Effector memory CD8-positive, alpha-beta T cell (primary cell): ENCODE results near the gene PLCXD1.
A peak's percentile ranks its signal among the peaks of the same experiment; 100 is the strongest.
"Not testable (repeated sequence)": the region's sequence is repeated elsewhere in the genome, so short reads cannot be mapped to it uniquely, and the experiment has no call there.

Source experiments
- ATAC-seq: fragments of 150-1000 bp; cut with Tn5 transposase; replicated peaks from 2 replicates; pipeline ENCODE4 v1.10.0; 2021; ENCODE audit warnings: mild to moderate bottlenecking, moderate library complexity
- DNase-seq, 3 experiments: peaks; one replicate each; pipeline ENCODE4 v3.0.0; 2021
- H3K27ac Mint-ChIP-seq, 2 donors: one replicate each; pipeline ENCODE4 v1.8.0; 2022; ENCODE audit warnings: mild to moderate bottlenecking in 2 of 2, mixed read lengths in 2 of 2, moderate library complexity in 2 of 2
- H3K27me3 Mint-ChIP-seq, 2 donors: one replicate each; pipeline ENCODE4 v1.8.0; 2022; ENCODE audit warnings: mixed read lengths in 2 of 2
- H3K36me3 Mint-ChIP-seq: one replicate; pipeline ENCODE4 v1.8.0; 2022; ENCODE audit warnings: mild to moderate bottlenecking, moderate library complexity, mixed read lengths; ENCODE audit not compliant: insufficient read depth
- H3K4me1 Mint-ChIP-seq, 2 donors: one replicate each; pipeline ENCODE4 v1.8.0; 2022; ENCODE audit warnings: low read depth in 2 of 2, mixed read lengths in 2 of 2
- H3K4me3 Mint-ChIP-seq, 2 donors: one replicate each; pipeline ENCODE4 v1.8.0; 2022; ENCODE audit warnings: mild to moderate bottlenecking in 2 of 2, mixed read lengths in 2 of 2, moderate library complexity in 2 of 2
- H3K9me3 Mint-ChIP-seq, 2 donors: one replicate each; pipeline ENCODE4 v1.8.0; 2022; ENCODE audit warnings: mixed read lengths in 2 of 2

Gene PLCXD1

GRCh38 chrX:257681-258289, 23.4 kb upstream of the PLCXD1 start:
- H3K4me3 Mint-ChIP-seq: no peak overlapping the region
- H3K9me3 Mint-ChIP-seq: peaks cover 2% of the 10 kb centered on the region in 2 donors
- ATAC-seq (no peak), DNase-seq (no peak)
- no peaks in the 10 kb centered on the region for H3K36me3 Mint-ChIP-seq
- H3K27me3 Mint-ChIP-seq: no peaks in the 10 kb centered on the region
- no peak overlapping the region for H3K27ac Mint-ChIP-seq
- peaks cover 3 to 7% of the 10 kb centered on the region in 2 donors for H3K4me1 Mint-ChIP-seq

DNA sequence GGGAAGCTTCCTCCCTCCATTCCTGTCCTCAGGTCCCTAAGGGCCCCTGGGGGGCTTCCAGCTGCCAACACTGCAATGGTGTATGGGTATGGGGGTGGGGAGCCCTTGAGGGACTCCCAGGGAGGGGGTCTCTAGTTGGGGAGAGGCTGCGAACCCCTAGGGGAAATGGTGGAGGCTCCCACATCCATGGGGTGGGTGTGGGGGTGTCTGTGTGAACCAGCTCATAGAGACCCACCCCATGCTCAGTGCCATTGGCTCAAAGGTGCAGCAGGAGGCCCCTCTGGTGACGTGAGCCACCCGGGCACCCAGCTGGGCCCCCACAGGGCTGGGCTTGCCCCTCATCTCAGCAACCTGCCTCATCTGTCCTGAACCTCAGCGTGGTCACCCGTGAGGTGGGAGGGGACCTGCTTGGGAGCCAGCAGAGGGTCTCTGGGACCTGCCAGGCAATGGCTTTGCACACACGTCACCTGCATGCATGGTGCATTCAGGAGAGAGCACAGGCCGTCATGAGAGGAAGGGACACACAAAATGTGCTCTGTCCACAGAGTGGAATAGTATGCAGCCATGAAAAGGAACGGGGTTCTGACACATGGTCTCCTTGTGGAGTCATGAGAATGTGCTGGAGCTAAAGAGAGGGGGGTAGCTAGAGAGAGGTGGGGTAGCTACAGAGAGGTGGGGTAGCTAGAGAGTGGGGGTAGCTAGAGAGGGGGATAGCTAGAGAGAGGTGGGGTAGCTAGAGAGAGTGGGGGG, 22.7 kb upstream of the PLCXD1 start:
- ATAC-seq: no peak
- Mint-ChIP-seq H3K4me1 (peaks cover 3% of the 10 kb centered on the region in 2 donors), H3K27ac (no peak overlapping the region), H3K9me3 (peaks cover 0 to 2% of the 10 kb centered on the region in 2 donors), H3K4me3 (no peak overlapping the region), H3K36me3 (no peaks in the 10 kb centered on the region), H3K27me3 (no peaks in the 10 kb centered on the region)
- DNase-seq: no peak

DNA sequence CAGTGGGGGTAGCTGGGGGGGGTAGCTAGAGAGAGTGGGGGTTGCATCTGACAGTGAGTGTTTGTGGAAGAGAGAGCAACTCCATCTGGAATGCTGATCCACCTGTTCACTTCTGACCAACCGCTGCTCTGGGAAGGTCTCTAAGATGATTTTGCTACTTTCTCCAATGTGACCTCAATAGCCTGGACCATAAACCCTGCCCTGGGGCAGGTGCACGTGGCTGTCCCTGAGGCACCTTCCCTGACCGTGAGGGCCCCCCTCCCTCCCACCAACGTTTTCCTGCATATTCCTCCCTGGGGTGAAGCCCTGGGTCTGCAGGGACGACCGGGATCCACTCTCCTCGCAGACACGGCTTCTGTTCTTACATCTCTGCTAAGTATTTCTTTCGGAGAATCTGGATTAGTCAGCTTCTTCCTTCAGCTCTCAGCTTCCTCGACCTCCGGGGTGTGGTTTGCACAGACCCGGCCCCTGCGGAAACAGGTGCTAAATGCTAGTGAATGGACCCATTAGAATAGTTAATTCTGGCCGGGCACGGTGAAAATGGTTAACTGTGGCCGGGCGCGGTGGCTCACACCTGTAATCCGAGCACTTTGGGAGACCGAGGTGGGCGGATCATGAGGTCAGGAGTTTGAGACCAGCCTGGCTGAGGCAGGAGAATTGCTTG, 21.4 kb upstream of the PLCXD1 start:
- no peaks in the 10 kb centered on the region for H3K36me3 Mint-ChIP-seq
- ATAC-seq: no peak
- peaks cover 3% of the 10 kb centered on the region in 2 donors for H3K4me1 Mint-ChIP-seq
- H3K27me3 Mint-ChIP-seq: no peaks in the 10 kb centered on the region
- H3K27ac Mint-ChIP-seq: peak overlapping the region in 1 of 2 donors; percentile 60
- no peak for DNase-seq
- H3K4me3 Mint-ChIP-seq: peak overlapping the region; percentile 54 to 60
- no peaks in the 10 kb centered on the region for H3K9me3 Mint-ChIP-seq

- no peak for DNase-seq
- Mint-ChIP-seq H3K4me1 (peaks cover 3% of the 10 kb centered on the region in 2 donors), H3K27me3 (no peaks in the 10 kb centered on the region), H3K27ac (peak overlapping the region in 1 of 2 donors; percentile 39), H3K9me3 (no peaks in the 10 kb centered on the region), H3K36me3 (no peaks in the 10 kb centered on the region), H3K4me3 (no peak overlapping the region)
- ATAC-seq: no peak
Measured at GRCh38 chrX:261167-261918, 19.8 kb upstream of the PLCXD1 start.

GRCh38 chrX:261919-262352, 19.2 kb upstream of the PLCXD1 start:
- H3K9me3 Mint-ChIP-seq: no peaks in the 10 kb centered on the region
- no peak for ATAC-seq
- no peaks in the 10 kb centered on the region for H3K36me3 Mint-ChIP-seq
- H3K4me1 Mint-ChIP-seq: peaks cover 3% of the 10 kb centered on the region in 2 donors
- H3K27me3 Mint-ChIP-seq: no peaks in the 10 kb centered on the region
- H3K27ac Mint-ChIP-seq: peak overlapping the region in 1 of 2 donors; percentile 39
- no peak overlapping the region for H3K4me3 Mint-ChIP-seq
- no peak for DNase-seq

GRCh38 chrX:262381-262909, 18.7 kb upstream of the PLCXD1 start:
- peak overlapping the region in 1 of 2 donors; percentile 39 for H3K27ac Mint-ChIP-seq
- H3K4me1 Mint-ChIP-seq: peaks cover 3% of the 10 kb centered on the region in 2 donors
- no peaks in the 10 kb centered on the region for H3K36me3 Mint-ChIP-seq
- DNase-seq (no peak), ATAC-seq (no peak)
- no peaks in the 10 kb centered on the region for H3K27me3 Mint-ChIP-seq
- no peak overlapping the region for H3K4me3 Mint-ChIP-seq
- no peaks in the 10 kb centered on the region for H3K9me3 Mint-ChIP-seq

- H3K9me3 Mint-ChIP-seq, H3K4me3 Mint-ChIP-seq, ATAC-seq, H3K4me1 Mint-ChIP-seq, H3K27ac Mint-ChIP-seq, DNase-seq, H3K27me3 Mint-ChIP-seq, H3K36me3 Mint-ChIP-seq: not testable (repeated sequence)
Measured at GRCh38 chrX:264006-264405, 17.2 kb upstream of the PLCXD1 start.

DNA sequence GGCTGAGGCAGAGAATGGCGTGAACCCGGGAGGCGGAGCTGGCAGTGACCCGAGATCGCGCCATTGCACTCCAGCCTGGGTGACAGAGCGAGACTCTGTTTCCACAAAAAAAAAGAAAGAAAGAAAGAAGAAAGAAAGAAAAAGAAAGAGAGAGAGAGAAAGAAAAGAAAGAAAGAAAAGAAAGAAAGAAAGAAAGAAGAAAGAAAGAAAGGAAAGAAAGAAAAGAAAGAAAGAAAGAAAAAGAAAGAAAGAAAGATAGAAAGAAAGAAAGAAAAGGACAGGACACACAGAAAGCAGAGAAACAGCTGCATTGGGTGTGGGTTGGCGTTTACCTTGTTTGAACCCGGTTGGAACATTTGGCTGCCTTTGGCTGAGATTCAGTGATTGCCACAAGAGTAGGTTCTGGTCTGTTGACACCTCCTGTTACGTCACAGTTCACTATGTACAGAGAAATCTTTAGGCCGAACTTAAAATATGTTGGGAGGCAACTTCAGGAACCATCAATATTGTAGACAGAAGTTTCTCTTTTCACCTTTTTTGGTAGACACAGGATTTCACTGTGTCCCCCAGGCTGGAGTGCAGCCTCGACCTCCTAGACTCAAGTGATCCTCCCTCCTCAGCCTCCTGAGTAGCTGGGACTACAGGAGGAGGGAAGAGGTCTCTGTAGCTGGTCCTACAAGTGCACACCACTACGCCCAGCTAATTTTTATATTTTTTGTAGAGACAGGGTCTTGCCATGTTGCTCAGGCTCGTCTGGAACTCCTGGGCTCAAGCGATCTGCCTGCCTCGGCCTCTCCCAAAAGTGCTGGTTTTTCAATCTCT, 16.3 kb upstream of the PLCXD1 start:
- H3K27ac Mint-ChIP-seq: no peak overlapping the region
- H3K27me3 Mint-ChIP-seq: no peaks in the 10 kb centered on the region
- no peak overlapping the region for H3K4me3 Mint-ChIP-seq
- H3K9me3 Mint-ChIP-seq: no peaks in the 10 kb centered on the region
- no peak for DNase-seq
- H3K4me1 Mint-ChIP-seq: peaks cover 2% of the 10 kb centered on the region in 2 donors
- no peak for ATAC-seq
- H3K36me3 Mint-ChIP-seq: no peaks in the 10 kb centered on the region

- no peak overlapping the region for H3K4me3 Mint-ChIP-seq
- H3K27me3 Mint-ChIP-seq: no peaks in the 10 kb centered on the region
- ATAC-seq (no peak), DNase-seq (no peak)
- no peaks in the 10 kb centered on the region for H3K36me3 Mint-ChIP-seq
- H3K4me1 Mint-ChIP-seq: no peaks in the 10 kb centered on the region
- H3K27ac Mint-ChIP-seq: no peak overlapping the region
- H3K9me3 Mint-ChIP-seq: no peaks in the 10 kb centered on the region
Measured at GRCh38 chrX:265502-265901, 15.7 kb upstream of the PLCXD1 start.

DNA sequence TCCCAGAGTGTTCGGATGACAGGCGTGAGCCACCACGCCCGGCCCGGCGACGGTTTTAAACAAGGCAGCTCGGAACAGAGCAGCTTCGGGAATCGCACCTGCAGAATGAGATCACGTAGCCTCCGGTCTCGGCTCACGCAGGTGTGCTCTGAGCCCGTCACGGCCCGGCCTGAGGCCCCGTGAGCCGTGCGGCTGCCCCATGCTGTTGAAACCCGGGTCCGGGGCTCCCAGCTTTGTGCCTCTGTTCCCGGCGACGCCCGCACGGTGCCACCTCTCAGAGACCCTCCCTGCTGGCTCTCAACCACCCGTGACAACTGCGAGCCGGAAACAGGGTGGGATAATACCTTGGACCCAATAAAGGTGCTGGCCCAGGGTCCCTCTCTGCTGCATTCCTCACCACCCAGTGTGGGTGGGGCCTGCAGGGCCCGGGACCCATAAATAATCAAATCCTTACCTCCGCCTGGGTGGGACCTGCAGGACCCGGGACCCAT, 13.4 kb upstream of the PLCXD1 start:
- H3K9me3 Mint-ChIP-seq: no peaks in the 10 kb centered on the region
- H3K4me1 Mint-ChIP-seq: no peaks in the 10 kb centered on the region
- H3K4me3 Mint-ChIP-seq: no peak overlapping the region
- no peaks in the 10 kb centered on the region for H3K36me3 Mint-ChIP-seq
- DNase-seq (no peak), ATAC-seq (no peak)
- H3K27ac Mint-ChIP-seq: no peak overlapping the region
- no peaks in the 10 kb centered on the region for H3K27me3 Mint-ChIP-seq

DNA sequence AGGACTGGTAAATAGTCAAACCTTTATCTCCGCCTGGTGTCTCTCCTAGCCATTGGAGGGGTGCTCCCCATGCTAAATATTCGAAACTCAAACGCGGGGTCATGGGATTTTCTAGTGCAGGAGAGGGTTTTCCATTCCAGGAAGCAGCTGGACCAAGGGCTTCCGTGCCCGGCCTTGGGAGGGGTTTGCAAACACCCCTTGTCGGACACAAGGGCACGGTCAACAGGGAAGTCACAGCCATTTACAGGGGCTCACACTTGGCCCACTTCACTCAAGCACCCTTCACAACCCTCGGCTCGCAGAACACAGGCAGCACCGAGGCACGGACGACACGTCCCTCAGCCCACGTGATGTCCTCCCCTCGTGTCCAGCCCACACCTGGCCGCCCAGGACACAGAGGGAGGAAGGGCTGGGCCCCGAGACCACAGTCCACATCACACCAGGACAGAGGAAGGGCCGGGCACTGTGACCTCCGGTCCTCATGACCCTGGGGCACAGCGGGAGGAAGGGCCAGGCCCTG, 10.3 kb upstream of the PLCXD1 start:
- H3K9me3 Mint-ChIP-seq: no peaks in the 10 kb centered on the region
- H3K4me3 Mint-ChIP-seq: no peak overlapping the region
- H3K36me3 Mint-ChIP-seq: no peaks in the 10 kb centered on the region
- H3K4me1 Mint-ChIP-seq: peaks cover 0 to 3% of the 10 kb centered on the region in 2 donors
- no peaks in the 10 kb centered on the region for H3K27me3 Mint-ChIP-seq
- ATAC-seq (no peak), DNase-seq (no peak)
- H3K27ac Mint-ChIP-seq: peak overlapping the region in 1 of 2 donors; percentile 69

DNA sequence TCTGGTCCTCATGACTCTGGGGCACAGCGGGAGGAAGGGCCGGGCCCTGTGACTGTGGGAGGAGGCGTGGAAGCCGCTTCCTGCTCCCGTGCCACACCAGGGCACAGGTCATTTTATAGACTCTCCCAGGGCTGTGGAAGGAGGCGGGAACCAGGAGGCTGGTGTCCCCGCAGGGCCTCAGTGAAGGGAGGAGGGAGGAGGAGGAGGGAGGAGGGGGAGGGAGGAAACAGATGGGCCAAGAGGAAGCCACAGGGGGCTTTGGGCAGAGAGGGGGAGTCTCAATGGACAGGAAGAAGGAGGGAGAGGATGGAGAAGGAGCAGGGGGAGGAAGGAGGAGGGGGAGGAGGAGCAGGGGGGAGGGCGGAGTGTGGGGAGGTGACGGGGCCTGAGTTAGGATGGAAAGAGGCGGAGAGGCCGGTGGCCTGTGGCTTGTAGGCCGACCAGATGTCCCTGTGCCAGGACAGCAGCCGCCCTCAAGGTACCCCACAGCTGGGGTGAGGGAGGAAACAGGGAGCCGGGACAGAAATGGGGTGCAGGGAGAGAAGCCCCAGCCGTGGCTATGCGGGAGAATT, 6.2 kb upstream of the PLCXD1 start:
- no peaks in the 10 kb centered on the region for H3K27me3 Mint-ChIP-seq
- H3K4me3 Mint-ChIP-seq: peak overlapping the region; percentile 86
- peaks cover 6% of the 10 kb centered on the region for H3K36me3 Mint-ChIP-seq
- H3K4me1 Mint-ChIP-seq: peaks cover 7% of the 10 kb centered on the region in 2 donors
- no peaks in the 10 kb centered on the region for H3K9me3 Mint-ChIP-seq
- H3K27ac Mint-ChIP-seq: peak overlapping the region in 1 of 2 donors; percentile 71
- ATAC-seq (no peak), DNase-seq (no peak)
